RKO (cell line): ENCODE data around the gene STARD9.

Experiments used
- DNase-seq: peaks from one replicate; pipeline ENCODE4 v3.0.0-alpha.2; 2016; ENCODE audit warnings: low spot score

STARD9 gene

DNA sequence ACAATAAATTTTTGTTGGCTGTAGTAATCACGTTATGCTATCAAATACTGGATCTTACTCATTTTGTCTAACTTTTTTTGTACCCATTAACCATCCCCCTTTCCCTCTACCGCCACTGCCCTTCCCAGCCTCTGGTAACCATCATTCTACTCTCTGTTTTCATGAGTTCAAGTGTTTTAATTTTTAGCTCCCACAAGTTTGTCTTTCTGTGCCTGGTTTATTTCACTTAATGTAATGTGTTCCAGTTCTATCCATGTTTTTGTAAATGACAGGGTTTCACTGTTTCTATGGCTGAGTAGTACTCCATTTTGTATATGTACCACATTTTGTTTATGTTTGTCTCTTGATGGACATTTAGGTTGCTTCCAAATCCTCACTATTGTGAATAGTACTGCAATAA lies 52.1 kb downstream of the STARD9 start:
- no peak for DNase-seq

GRCh38 chr15:42628761-42629160 lies 53.4 kb downstream of the STARD9 start:
- DNase-seq, result no peak

DNA sequence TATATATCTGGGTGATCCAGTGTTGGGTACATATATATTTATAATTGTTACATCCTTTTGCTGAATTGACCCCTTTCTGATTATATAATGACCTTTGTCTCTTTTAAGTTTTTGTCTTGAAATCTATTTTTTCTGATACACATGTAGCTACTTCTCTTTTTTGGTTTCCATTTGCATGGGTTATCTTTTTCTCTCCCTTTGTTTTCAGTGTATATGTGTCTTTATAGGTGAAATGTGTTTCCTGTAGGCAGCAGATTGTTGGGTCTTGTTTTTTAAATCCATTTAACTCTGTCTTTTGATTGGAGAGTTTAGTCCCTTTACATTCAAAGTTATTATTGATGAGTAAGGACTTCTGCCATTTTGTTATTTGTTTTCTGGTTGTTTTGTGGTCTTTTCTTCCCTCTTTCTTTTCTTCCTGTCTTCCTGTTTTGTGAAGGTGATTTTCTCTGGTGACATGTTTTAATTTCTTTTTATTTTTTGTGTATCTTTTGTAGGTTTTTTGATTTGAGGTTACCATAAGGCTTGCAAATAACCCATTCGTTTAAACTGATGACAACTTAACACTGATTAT lies 56.8 kb downstream of the STARD9 start:
- DNase-seq, result no peak

DNA sequence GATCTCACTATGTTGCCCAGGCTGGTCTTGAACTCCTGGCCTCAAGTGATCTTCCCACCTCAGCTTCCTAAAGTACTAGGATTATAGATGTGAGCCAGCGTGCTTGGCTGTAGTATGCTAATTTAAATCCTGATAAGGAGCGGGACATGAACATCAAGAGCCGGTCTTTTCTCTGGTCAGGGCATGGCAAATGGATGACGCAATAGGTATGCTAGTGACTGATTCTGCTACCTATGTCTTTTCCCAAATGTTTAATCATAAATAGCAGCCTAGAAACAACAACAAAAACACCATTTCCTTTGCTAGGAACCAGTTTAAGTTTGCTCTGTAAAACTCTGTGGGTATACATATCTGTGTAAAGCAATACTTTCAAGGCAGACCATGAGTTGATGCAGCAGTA lies 64.7 kb downstream of the STARD9 start:
- no peak for DNase-seq

GRCh38 chr15:42650208-42651066 lies 75.0 kb downstream of the STARD9 start:
- peak; percentile 84 for DNase-seq

GRCh38 chr15:42665827-42666226 lies 90.4 kb downstream of the STARD9 start:
- no peak for DNase-seq

GRCh38 chr15:42667855-42668254 lies 92.4 kb downstream of the STARD9 start:
- no peak for DNase-seq

- no peak for DNase-seq
Measured at GRCh38 chr15:42670451-42670850, 95.0 kb downstream of the STARD9 start.

DNA sequence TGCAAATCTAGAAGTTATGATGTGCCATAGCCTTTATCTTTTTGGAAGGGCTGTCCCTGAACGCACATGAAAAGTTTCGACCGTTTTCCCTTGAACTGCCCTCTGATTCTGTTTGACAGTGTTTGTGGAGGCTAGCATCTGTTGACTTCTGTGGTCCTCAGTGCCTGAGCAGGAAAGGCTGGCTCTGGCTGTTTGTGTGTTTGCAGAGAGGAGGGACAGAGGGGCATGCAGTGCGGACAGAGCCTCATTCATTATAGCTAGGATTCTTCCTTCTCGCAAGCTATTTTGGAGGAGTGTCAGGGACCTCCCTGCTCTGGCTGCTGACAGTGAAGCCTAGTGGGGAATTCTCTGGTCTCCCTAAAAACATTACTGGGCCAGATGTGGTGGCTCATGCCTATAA lies 97.0 kb downstream of the STARD9 start:
- DNase-seq, result no peak

DNA sequence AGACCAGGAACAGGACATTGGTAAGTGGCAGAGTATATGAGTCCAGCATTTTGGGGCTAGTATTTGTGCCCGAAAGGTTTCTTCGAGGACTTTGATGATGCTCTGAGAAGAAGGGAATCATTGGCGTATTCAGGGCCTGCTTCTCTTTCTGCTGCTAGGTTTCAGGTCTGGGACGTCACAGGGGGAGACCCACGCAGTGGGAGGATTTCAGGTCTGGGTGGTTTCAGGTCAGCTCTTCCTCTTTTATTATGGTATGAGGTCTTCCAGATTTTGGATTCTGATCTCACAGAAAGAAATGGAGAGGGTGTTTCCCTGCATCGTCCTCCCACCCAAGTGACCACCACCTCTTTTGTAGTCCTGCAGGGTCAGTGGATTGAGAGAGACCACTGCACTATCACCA lies 99.1 kb downstream of the STARD9 start:
- DNase-seq, result no peak

GRCh38 chr15:42675021-42675420 lies 99.6 kb downstream of the STARD9 start:
- DNase-seq, result no peak

GRCh38 chr15:42679285-42680141 lies 104.1 kb downstream of the STARD9 start:
- DNase-seq, result no peak

DNA sequence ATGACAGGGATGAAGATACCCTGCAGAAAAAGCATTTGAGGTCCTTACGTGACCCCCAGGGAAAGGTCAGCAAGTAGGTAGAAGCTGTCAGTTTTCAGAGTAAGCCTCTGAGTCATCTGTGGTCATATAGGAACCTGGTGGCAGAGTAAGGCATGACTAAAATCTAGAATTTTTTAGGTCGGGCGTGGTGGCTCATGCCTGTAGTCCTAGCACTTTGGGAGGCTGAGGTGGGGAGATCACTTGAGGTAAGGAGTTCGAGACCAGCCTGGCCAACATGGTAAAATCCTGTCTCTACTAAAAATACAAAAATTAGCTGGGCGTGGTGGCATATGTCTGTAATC lies 104.7 kb downstream of the STARD9 start:
- DNase-seq, result peak; percentile 52

DNA sequence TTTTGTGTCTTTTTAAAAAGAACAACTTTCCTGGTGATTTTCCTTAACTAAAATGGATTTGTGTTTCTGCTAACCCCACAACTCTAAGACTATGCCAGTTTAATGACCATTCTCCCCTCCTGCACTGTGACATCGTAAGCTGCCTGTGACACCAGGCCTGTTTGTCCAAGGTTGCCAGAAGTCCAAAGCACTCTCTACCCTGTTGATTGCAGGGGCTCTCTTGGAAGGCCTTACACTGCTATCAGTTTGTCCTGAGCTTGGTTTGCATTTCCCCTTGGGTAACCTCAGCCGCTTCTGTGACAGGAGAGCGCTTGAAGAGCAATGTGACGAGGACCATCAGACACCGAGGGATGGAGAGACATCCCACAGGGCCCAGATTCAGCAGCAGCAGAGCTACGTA lies 105.7 kb downstream of the STARD9 start:
- DNase-seq, result no peak

GRCh38 chr15:42686281-42686680 lies 110.9 kb downstream of the STARD9 start:
- DNase-seq, result no peak

DNA sequence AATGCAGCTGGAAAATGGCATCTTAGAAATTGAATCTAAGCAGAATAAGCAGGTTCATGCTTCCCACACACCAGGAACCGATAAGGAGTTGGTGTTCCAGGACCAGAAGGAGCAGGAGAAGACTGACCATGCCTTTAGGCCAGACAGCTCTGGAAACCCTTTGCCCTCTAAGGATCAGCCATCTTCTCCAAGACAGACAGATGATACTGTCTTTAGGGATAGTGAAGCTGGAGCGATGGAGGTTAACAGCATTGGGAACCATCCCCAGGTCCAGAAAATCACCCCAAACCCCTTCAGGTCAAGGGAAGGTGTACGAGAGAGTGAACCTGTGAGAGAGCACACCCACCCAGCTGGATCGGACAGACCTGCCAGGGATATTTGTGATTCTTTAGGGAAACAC lies 112.3 kb downstream of the STARD9 start:
- DNase-seq, result no peak

GRCh38 chr15:42688301-42688700 lies 112.9 kb downstream of the STARD9 start:
- no peak for DNase-seq

DNA sequence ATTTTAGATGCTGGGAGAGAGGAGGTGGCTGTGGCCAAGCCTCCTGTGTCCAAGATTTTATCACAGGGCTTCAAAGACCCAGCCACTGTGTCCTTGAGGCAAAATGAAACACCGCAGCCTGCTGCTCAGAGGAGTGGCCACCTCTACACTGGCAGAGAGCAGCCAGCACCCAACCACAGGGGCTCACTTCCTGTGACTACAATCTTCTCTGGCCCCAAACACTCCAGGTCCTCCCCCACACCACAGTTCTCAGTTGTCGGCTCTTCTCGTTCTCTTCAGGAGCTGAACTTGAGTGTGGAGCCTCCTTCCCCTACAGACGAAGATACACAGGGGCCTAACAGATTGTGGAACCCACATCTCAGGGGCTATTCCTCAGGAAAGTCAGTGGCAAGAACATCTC lies 115.9 kb downstream of the STARD9 start:
- DNase-seq, result no peak

DNA sequence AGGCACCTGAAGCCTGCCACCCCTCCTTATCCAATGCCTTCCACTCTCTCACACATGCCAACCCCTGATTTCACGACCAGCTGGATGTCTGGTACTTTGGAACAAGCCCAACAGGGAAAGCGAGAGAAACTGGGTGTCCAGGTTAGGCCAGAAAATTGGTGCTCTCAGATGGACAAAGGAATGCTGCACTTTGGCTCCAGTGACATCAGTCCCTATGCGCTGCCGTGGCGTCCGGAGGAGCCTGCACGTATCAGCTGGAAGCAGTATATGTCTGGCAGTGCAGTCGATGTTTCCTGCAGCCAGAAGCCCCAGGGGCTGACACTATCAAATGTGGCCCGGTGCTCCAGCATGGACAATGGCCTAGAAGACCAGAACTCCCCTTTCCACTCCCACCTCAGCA lies 116.4 kb downstream of the STARD9 start:
- DNase-seq, result no peak

- DNase-seq, result no peak
Measured at GRCh38 chr15:42692536-42692935, 117.1 kb downstream of the STARD9 start.

DNA sequence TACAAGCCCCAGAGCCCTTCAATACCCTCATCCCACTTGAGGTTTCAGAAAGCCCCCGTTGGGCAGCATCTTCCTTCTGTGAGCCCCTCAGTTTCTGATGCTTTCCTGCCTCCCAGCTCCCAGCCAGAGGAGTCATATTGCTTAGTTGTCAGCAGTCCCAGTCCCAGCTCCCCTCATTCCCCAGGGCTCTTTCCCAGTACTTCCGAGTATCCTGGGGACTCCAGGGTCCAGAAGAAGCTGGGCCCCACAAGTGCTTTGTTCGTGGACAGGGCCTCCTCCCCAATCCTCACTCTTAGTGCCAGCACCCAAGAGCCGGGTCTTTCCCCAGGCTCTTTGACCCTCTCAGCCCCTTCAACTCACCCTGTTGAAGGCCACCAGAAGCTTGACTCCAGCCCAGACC lies 117.6 kb downstream of the STARD9 start:
- no peak for DNase-seq

GRCh38 chr15:42693496-42693895 lies 118.1 kb downstream of the STARD9 start:
- no peak for DNase-seq

DNA sequence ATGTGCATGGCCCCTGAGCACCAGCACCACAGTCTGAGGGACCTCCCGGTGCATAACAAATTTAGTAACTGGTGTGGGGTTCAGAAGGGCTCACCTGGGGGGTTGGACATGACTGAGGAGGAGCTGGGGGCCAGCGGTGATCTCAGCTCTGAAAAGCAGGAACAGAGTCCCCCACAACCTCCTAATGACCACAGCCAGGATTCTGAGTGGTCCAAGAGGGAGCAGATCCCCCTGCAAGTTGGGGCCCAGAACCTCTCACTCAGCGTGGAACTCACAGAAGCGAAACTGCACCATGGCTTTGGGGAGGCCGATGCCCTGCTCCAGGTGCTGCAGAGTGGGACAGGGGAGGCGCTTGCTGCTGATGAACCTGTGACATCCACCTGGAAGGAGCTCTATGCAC lies 118.5 kb downstream of the STARD9 start:
- DNase-seq, result no peak
